Mesenchymal stem cell (in vitro differentiated cells and primary cell): Measurements from ENCODE around the gene ITSN2.

Experiments used
- DNase-seq: peaks from one replicate; pipeline ENCODE4 v3.0.0-alpha.2; 2013
- H2AFZ ChIP-seq: one replicate; pipeline ENCODE4 v1.6.1; 2013; ENCODE audit warnings: low read depth, mild to moderate bottlenecking, control low read depth, inconsistent platforms, low read length, moderate library complexity
- H2AK5ac ChIP-seq: 2 replicates; pipeline ENCODE4 v1.6.1; 2013; ENCODE audit warnings: low read length, moderate library complexity, mild to moderate bottlenecking, inconsistent platforms; ENCODE audit not compliant: severe bottlenecking
- H2BK120ac ChIP-seq: one replicate; pipeline ENCODE4 v1.6.1; 2013; ENCODE audit warnings: low read depth, mild to moderate bottlenecking, inconsistent platforms, low read length, moderate library complexity
- H2BK12ac ChIP-seq, 2 experiments: one replicate each; pipeline ENCODE4 v1.6.1; 2013; ENCODE audit warnings: inconsistent platforms in 2 of 2, low read length in 2 of 2, mild to moderate bottlenecking in 2 of 2, moderate library complexity in 2 of 2, control low read depth in 1 of 2
- H2BK15ac ChIP-seq: one replicate; pipeline ENCODE4 v1.6.1; 2013; ENCODE audit warnings: mild to moderate bottlenecking, low read depth, inconsistent platforms; ENCODE audit not compliant: poor library complexity, severe bottlenecking
- H2BK5ac ChIP-seq: 2 replicates; pipeline ENCODE4 v1.6.1; 2013; ENCODE audit warnings: low read depth, mild to moderate bottlenecking, low read length, control low read depth, inconsistent platforms; ENCODE audit not compliant: poor library complexity, severe bottlenecking
- H3K14ac ChIP-seq, 2 experiments: one replicate each; pipeline ENCODE4 v1.6.1; 2013; ENCODE audit warnings: inconsistent platforms in 2 of 2, low read length in 2 of 2, control low read depth in 1 of 2, mild to moderate bottlenecking in 1 of 2, moderate library complexity in 1 of 2
- H3K18ac ChIP-seq, 2 experiments: one replicate each; pipeline ENCODE4 v1.6.1; 2013; ENCODE audit warnings: inconsistent platforms in 2 of 2, low read length in 2 of 2, control low read depth in 1 of 2, low read depth in 1 of 2, mild to moderate bottlenecking in 1 of 2
- H3K23ac ChIP-seq, 2 experiments: one replicate each; pipeline ENCODE4 v1.6.1; 2013; ENCODE audit warnings: inconsistent platforms in 2 of 2, low read length in 2 of 2, mild to moderate bottlenecking in 2 of 2, moderate library complexity in 2 of 2, control low read depth in 1 of 2
- H3K27ac ChIP-seq: 2 replicates; pipeline ENCODE4 v1.5.1; 2013; ENCODE audit warnings: mild to moderate bottlenecking, moderate library complexity, low read length, control low read depth, inconsistent platforms; ENCODE audit not compliant: poor library complexity, severe bottlenecking
- H3K27me3 ChIP-seq, 2 experiments: 2 replicates each; pipeline versions ENCODE4 v1.6.1 to v1.7.0; 2013; ENCODE audit warnings: low read length in 2 of 2, mild to moderate bottlenecking in 2 of 2, moderate library complexity in 2 of 2, control low read depth in 1 of 2, inconsistent platforms in 1 of 2; ENCODE audit not compliant: control insufficient read depth in 1 of 2, insufficient read depth in 1 of 2
- H3K36me3 ChIP-seq, 2 experiments: 2 replicates each; pipeline versions ENCODE4 v1.6.1 to v1.7.0; 2013; ENCODE audit warnings: low read length in 2 of 2, control low read depth in 1 of 2, inconsistent platforms in 1 of 2, low read depth in 1 of 2, mild to moderate bottlenecking in 1 of 2; ENCODE audit not compliant: insufficient read depth in 2 of 2, control insufficient read depth in 1 of 2
- H3K4ac ChIP-seq, 2 experiments: one replicate each; pipeline ENCODE4 v1.6.1; 2013; ENCODE audit warnings: inconsistent platforms in 2 of 2, low read length in 2 of 2, mild to moderate bottlenecking in 2 of 2, moderate library complexity in 2 of 2, control low read depth in 1 of 2, low read depth in 1 of 2
- H3K4me1 ChIP-seq: 2 replicates; pipeline ENCODE4 v1.6.1; 2013; ENCODE audit warnings: low read depth, low read length, control low read depth; ENCODE audit not compliant: control insufficient read depth, insufficient read depth
- H3K4me2 ChIP-seq: 2 replicates; pipeline ENCODE4 v1.6.1; 2013; ENCODE audit warnings: low read length, mild to moderate bottlenecking, inconsistent platforms; ENCODE audit not compliant: poor library complexity, severe bottlenecking
- H3K4me3 ChIP-seq, 2 experiments: 2 replicates each; pipeline versions ENCODE4 v1.5.1 to v1.7.0; 2013; ENCODE audit warnings: low read length in 2 of 2, mild to moderate bottlenecking in 2 of 2, control low read depth in 1 of 2, low read depth in 1 of 2; ENCODE audit not compliant: insufficient read depth in 1 of 2
- H3K79me1 ChIP-seq: replicated peaks from 2 replicates; pipeline ENCODE4 v1.6.1; 2013; ENCODE audit warnings: mild to moderate bottlenecking, control low read depth, low read length, inconsistent platforms; ENCODE audit not compliant: poor library complexity, severe bottlenecking
- H3K9ac ChIP-seq: 2 replicates; pipeline ENCODE4 v1.7.0; 2013; ENCODE audit warnings: mild to moderate bottlenecking, low read length, moderate library complexity
- H3K9me3 ChIP-seq: 2 replicates; pipeline ENCODE4 v1.7.0; 2013; ENCODE audit warnings: mild to moderate bottlenecking, low read length; ENCODE audit not compliant: control insufficient read depth
- H4K8ac ChIP-seq: one replicate; pipeline ENCODE4 v1.6.1; 2013; ENCODE audit warnings: inconsistent platforms, mild to moderate bottlenecking, low read length, moderate library complexity
- H4K91ac ChIP-seq: one replicate; pipeline ENCODE4 v1.6.1; 2013; ENCODE audit warnings: mild to moderate bottlenecking, low read length, inconsistent platforms
- WGBS: methylation state at CpG from one replicate; pipeline ENCODE4 v1.1.7; 2013; ENCODE audit warnings: mixed read lengths; 5-methylcytosine and 5-hydroxymethylcytosine counted together

ITSN2 gene

GRCh38 chr2:24225499-24226242, 134.7 kb downstream of the ITSN2 start:
- H3K4ac ChIP-seq = no peak overlapping the region
- H2BK15ac ChIP-seq = no peak overlapping the region
- no peak for DNase-seq
- no peak overlapping the region for H3K18ac ChIP-seq
- no peak overlapping the region for H2BK5ac ChIP-seq
- H4K91ac ChIP-seq = no peak overlapping the region
- H2AFZ ChIP-seq = no peak overlapping the region
- no peak overlapping the region for H3K9ac ChIP-seq
- H3K27ac ChIP-seq = no peak overlapping the region
- H3K4me1 ChIP-seq = no peaks in the 10 kb centered on the region
- no peaks in the 10 kb centered on the region for H3K79me1 ChIP-seq
- H3K4me2 ChIP-seq = no peak overlapping the region
- H3K23ac ChIP-seq = no peak overlapping the region
- WGBS = 89% methylated on average over 9 of the region's 9 CpGs
- H3K4me3 ChIP-seq = no peak overlapping the region
- no peaks in the 10 kb centered on the region for H3K27me3 ChIP-seq
- H2BK120ac ChIP-seq = no peak overlapping the region
- no peak overlapping the region for H4K8ac ChIP-seq
- H3K14ac ChIP-seq = peak overlapping the region in 1 of 2 experiments; percentile 14
- H2AK5ac ChIP-seq = no peak overlapping the region
- no peaks in the 10 kb centered on the region for H3K9me3 ChIP-seq
- no peak overlapping the region for H2BK12ac ChIP-seq
- H3K36me3 ChIP-seq = peaks cover 5 to 12% of the 10 kb centered on the region in 2 experiments

GRCh38 chr2:24222946-24223345, 137.4 kb downstream of the ITSN2 start:
- Histone ChIP-seq H2AFZ (no peak overlapping the region), H3K4me3 (no peak overlapping the region)
- WGBS = 96% methylated on average over 5 of the region's 6 CpGs

GRCh38 chr2:24221343-24222050, 138.8 kb downstream of the ITSN2 start:
- 98% methylated on average over 6 of the region's 6 CpGs for WGBS

More at GRCh38 chr2:24222946-24223345, 137.4 kb downstream of the ITSN2 start:
- peaks cover 19 to 27% of the 10 kb centered on the region in 2 experiments for H3K36me3 ChIP-seq
- H4K8ac ChIP-seq = no peak overlapping the region
- H3K4ac ChIP-seq = no peak overlapping the region
- H3K9me3 ChIP-seq = no peaks in the 10 kb centered on the region
- no peaks in the 10 kb centered on the region for H3K79me1 ChIP-seq
- H2BK120ac ChIP-seq = no peak overlapping the region
- no peak overlapping the region for H3K18ac ChIP-seq
- H3K4me1 ChIP-seq = peaks cover 4% of the 10 kb centered on the region
- H2BK12ac ChIP-seq = no peak overlapping the region
- H3K14ac ChIP-seq = no peak overlapping the region
- no peak overlapping the region for H2BK5ac ChIP-seq
- no peak for DNase-seq
- no peak overlapping the region for H2BK15ac ChIP-seq
- no peak overlapping the region for H3K27ac ChIP-seq
- H4K91ac ChIP-seq = no peak overlapping the region
- no peak overlapping the region for H2AK5ac ChIP-seq
- H3K9ac ChIP-seq = no peak overlapping the region
- H3K27me3 ChIP-seq = no peaks in the 10 kb centered on the region
- no peak overlapping the region for H3K4me2 ChIP-seq
- no peak overlapping the region for H3K23ac ChIP-seq

GRCh38 chr2:24220554-24221291, 139.6 kb downstream of the ITSN2 start:
- no peak overlapping the region for H3K4me2 ChIP-seq
- WGBS = 96% methylated on average over 20 of the region's 20 CpGs
- no peak overlapping the region for H3K27ac ChIP-seq
- H4K91ac ChIP-seq = no peak overlapping the region
- H2AFZ ChIP-seq = no peak overlapping the region
- no peaks in the 10 kb centered on the region for H3K9me3 ChIP-seq
- no peaks in the 10 kb centered on the region for H3K27me3 ChIP-seq
- no peak overlapping the region for H2AK5ac ChIP-seq
- H3K18ac ChIP-seq = no peak overlapping the region
- H3K9ac ChIP-seq = no peak overlapping the region
- H3K4me3 ChIP-seq = no peak overlapping the region
- no peak overlapping the region for H2BK15ac ChIP-seq
- DNase-seq = no peak
- no peaks in the 10 kb centered on the region for H3K79me1 ChIP-seq
- H2BK12ac ChIP-seq = no peak overlapping the region
- H3K14ac ChIP-seq = no peak overlapping the region
- H3K23ac ChIP-seq = no peak overlapping the region
- no peak overlapping the region for H3K4ac ChIP-seq
- no peak overlapping the region for H2BK5ac ChIP-seq
- H3K4me1 ChIP-seq = peaks cover 4% of the 10 kb centered on the region
- no peak overlapping the region for H4K8ac ChIP-seq
- peaks cover 23 to 39% of the 10 kb centered on the region in 2 experiments for H3K36me3 ChIP-seq
- no peak overlapping the region for H2BK120ac ChIP-seq

More at GRCh38 chr2:24221343-24222050, 138.8 kb downstream of the ITSN2 start:
- Histone ChIP-seq H4K91ac (no peak overlapping the region), H4K8ac (no peak overlapping the region), H3K9me3 (no peaks in the 10 kb centered on the region), H3K4me3 (no peak overlapping the region), H2AFZ (no peak overlapping the region), H2BK15ac (no peak overlapping the region), H3K4me1 (peaks cover 4% of the 10 kb centered on the region), H3K36me3 (peaks cover 19 to 34% of the 10 kb centered on the region in 2 experiments), H2BK5ac (no peak overlapping the region), H3K9ac (no peak overlapping the region), H3K4me2 (no peak overlapping the region), H3K79me1 (no peaks in the 10 kb centered on the region), H3K23ac (no peak overlapping the region), H3K18ac (no peak overlapping the region), H3K27me3 (no peaks in the 10 kb centered on the region), H2BK120ac (no peak overlapping the region), H2AK5ac (no peak overlapping the region), H3K4ac (no peak overlapping the region), H3K27ac (no peak overlapping the region), H3K14ac (no peak overlapping the region), H2BK12ac (no peak overlapping the region)
- DNase-seq = no peak
